HCT116 (cell line): ENCODE data around the gene TMEM115. TPM values are rescaled to one million over a fixed set of nuclear protein-coding genes. Genes with fewer than 3 reads are reported as not detected.

ENCODE experiments used
- ATAC-seq: fragments of 200-7000 bp; cut with Tn5 transposase; 2 replicates; pipeline ENCODE4 v1.9.1; 2020; ENCODE audit warnings: mild to moderate bottlenecking, moderate library complexity
- Bru-seq: library from RNA; stranded (reverse); fragments of 400-500 nt; gene quantifications from one replicate; lab custom pipeline; 2021; lab: Mats Ljungman, UMichigan
- BruChase-seq, 2 experiments: library from RNA; stranded (reverse); fragments of 400-500 nt; gene quantifications; one replicate each; lab custom pipeline; 2021; lab: Mats Ljungman, UMichigan
- BruUV-seq: library from RNA; stranded (reverse); fragments of 400-500 nt; replicated peaks from 2 replicates; lab custom pipeline; 2021; lab: Mats Ljungman, UMichigan
- CTCF ChIA-PET: fragments of 300-600 bp; sonication (Branson Sonifier 250); formaldehyde crosslinking; loops from one replicate; lab custom pipeline; 2021; ENCODE audit warnings: antibody characterized with exemption; lab: Charles Lee
- POLR2A ChIA-PET: fragments of 300-600, 350-600 bp; sonication (Branson Sonifier 250); formaldehyde crosslinking; loops from one replicate; lab custom pipeline; 2021; ENCODE audit warnings: antibody characterized with exemption; lab: Charles Lee
- RAD21 ChIA-PET, 2 experiments: fragments of 300-600 bp; sonication (Branson Sonifier 250); formaldehyde crosslinking; loops; one replicate each; lab custom pipeline; 2023; ENCODE audit warnings: low total read pairs in 2 of 2; ENCODE audit not compliant: uncharacterized antibody in 2 of 2, unreplicated experiment in 2 of 2, low non-redundant PET in 1 of 2; lab: Charles Lee
- DNase-seq: peaks from one replicate; pipeline ENCODE4 v3.0.0-alpha.2; 2010; ENCODE audit warnings: low read depth, low spot score
- H2AFZ ChIP-seq: fragments of 200-600 bp; shearing (Covaris generic), sonication (generic); 2 replicates; pipeline ENCODE4 v1.6.1; 2017; ENCODE audit warnings: low read depth, mixed run types, mixed read lengths, antibody characterized with exemption, low read length; ENCODE audit not compliant: poor library complexity, severe bottlenecking
- H3K27ac ChIP-seq: 2 replicates; pipeline ENCODE4 v1.5.1; 2012; ENCODE audit warnings: low read depth, low read length
- H3K27me3 ChIP-seq: fragments of 200-600 bp; sonication (generic); 2 replicates; pipeline ENCODE4 v1.6.1; 2016; ENCODE audit warnings: mixed run types, low read length, mixed read lengths; ENCODE audit not compliant: insufficient read depth
- H3K36me3 ChIP-seq, 2 experiments: fragments of 200-500 bp in 1 of 2; fragments of 200-600 bp in 1 of 2; sonication (Bioruptor generic) in 1 of 2; sonication (generic) in 1 of 2; 2 replicates each; pipeline versions ENCODE4 v1.5.1 to v1.6.1; 2014 to 2016; ENCODE audit warnings: low read length in 2 of 2, inconsistent platforms in 1 of 2, mixed read lengths in 1 of 2, mixed run types in 1 of 2; ENCODE audit not compliant: insufficient read depth in 2 of 2, control insufficient read depth in 1 of 2
- H3K4me1 ChIP-seq, 2 experiments: fragments of 200-600 bp in 1 of 2; sonication (generic) in 1 of 2; 2 replicates each; pipeline versions ENCODE4 v1.5.1 to v1.6.1; 2012 to 2017; ENCODE audit warnings: low read length in 2 of 2, inconsistent platforms in 1 of 2, mild to moderate bottlenecking in 1 of 2, mixed read lengths in 1 of 2, mixed run types in 1 of 2, moderate library complexity in 1 of 2; ENCODE audit not compliant: insufficient read depth in 2 of 2, control insufficient read depth in 1 of 2
- H3K4me2 ChIP-seq: fragments of 200-600 bp; sonication (generic); 2 replicates; pipeline ENCODE4 v1.6.1; 2017; ENCODE audit warnings: mixed run types, low read length, mixed read lengths
- H3K4me3 ChIP-seq, 2 experiments: fragments of 200-600 bp in 1 of 2; sonication (generic) in 1 of 2; replicated peaks in 1 of 2; 2 replicates each; pipeline ENCODE4 v1.5.1; 2011 to 2016; ENCODE audit warnings: low read length in 2 of 2, control low read depth in 1 of 2, low read depth in 1 of 2, mild to moderate bottlenecking in 1 of 2, mixed read lengths in 1 of 2, mixed run types in 1 of 2
- H3K79me2 ChIP-seq: fragments of 200-600 bp; sonication (generic); 2 replicates; pipeline ENCODE4 v1.6.1; 2017; ENCODE audit warnings: mild to moderate bottlenecking, mixed run types, low read length, moderate library complexity, mixed read lengths; ENCODE audit not compliant: insufficient read depth
- H3K9ac ChIP-seq: fragments of 200-600 bp; sonication (generic); 2 replicates; pipeline ENCODE4 v1.6.1; 2016; ENCODE audit warnings: low read length, mixed read lengths
- H3K9me2 ChIP-seq: fragments of 200-600 bp; sonication (generic), shearing (Covaris generic); 2 replicates; pipeline ENCODE4 v1.6.1; 2017; ENCODE audit warnings: mixed run types, mild to moderate bottlenecking, moderate library complexity; ENCODE audit not compliant: insufficient read depth
- H3K9me3 ChIP-seq, 2 experiments: fragments of 200-500 bp in 1 of 2; fragments of 200-600 bp in 1 of 2; sonication (Bioruptor generic) in 1 of 2; sonication (generic) in 1 of 2; 2 replicates each; pipeline ENCODE4 v1.6.1; 2014 to 2017; ENCODE audit warnings: low read length in 2 of 2, mixed read lengths in 2 of 2, inconsistent platforms in 1 of 2, low read depth in 1 of 2, mild to moderate bottlenecking in 1 of 2, mixed run types in 1 of 2, moderate library complexity in 1 of 2; ENCODE audit not compliant: control insufficient read depth in 1 of 2, insufficient read depth in 1 of 2
- H4K20me1 ChIP-seq: fragments of 200-600 bp; sonication (generic), shearing (Covaris generic); 2 replicates; pipeline ENCODE4 v1.6.1; 2017; ENCODE audit warnings: mixed run types, mild to moderate bottlenecking, moderate library complexity; ENCODE audit not compliant: insufficient read depth
- CBX3 ChIP-seq: IDR thresholded peaks from 2 replicates; pipeline ENCODE4 v1.6.1; 2012; ENCODE audit warnings: low read depth
- CEBPB ChIP-seq: IDR thresholded peaks from 2 replicates; pipeline ENCODE4 v1.6.1; 2012; ENCODE audit warnings: low read depth
- EGR1 ChIP-seq: IDR thresholded peaks from 2 replicates; pipeline ENCODE4 v1.6.1; 2012; ENCODE audit warnings: low read depth
- EZH2phosphoT487 ChIP-seq: fragments of 200-600 bp; IDR thresholded peaks from 2 replicates; pipeline ENCODE4 v1.6.1; 2018; ENCODE audit warnings: antibody characterized with exemption, borderline replicate concordance
- JUND ChIP-seq: IDR thresholded peaks from 2 replicates; pipeline ENCODE4 v1.6.1; 2012
- POLR2A ChIP-seq: IDR thresholded peaks from 2 replicates; pipeline ENCODE4 v1.7.0; 2011; ENCODE audit warnings: borderline replicate concordance; ENCODE audit not compliant: insufficient read depth, insufficient read length; ENCODE audit errors: extremely low read depth
- POLR2AphosphoS5 ChIP-seq: IDR thresholded peaks from 2 replicates; pipeline ENCODE4 v1.6.1; 2011; ENCODE audit warnings: mild to moderate bottlenecking, low read depth, low read length, moderate library complexity
- RAD21 ChIP-seq: IDR thresholded peaks from 2 replicates; pipeline ENCODE4 v1.6.1; 2012; ENCODE audit warnings: low read depth, mild to moderate bottlenecking
- SIN3A ChIP-seq: IDR thresholded peaks from 2 replicates; pipeline ENCODE4 v1.6.1; 2012; ENCODE audit warnings: low read depth
- SRF ChIP-seq: IDR thresholded peaks from 2 replicates; pipeline ENCODE4 v1.6.1; 2012; ENCODE audit warnings: low read depth
- TCF7L2 ChIP-seq: IDR thresholded peaks from 2 replicates; pipeline ENCODE4 v1.7.0; 2011; ENCODE audit warnings: borderline replicate concordance, inconsistent platforms; ENCODE audit not compliant: insufficient read depth, insufficient read length; ENCODE audit errors: extremely low read depth
- ZFX ChIP-seq: fragments of 450-650 bp; IDR thresholded peaks from 2 replicates; pipeline ENCODE4 v1.6.1; 2017
- ZNF274 ChIP-seq: fragments of 200-500 bp; sonication (Bioruptor generic); IDR thresholded peaks from 2 replicates; pipeline ENCODE4 v1.6.1; 2014; ENCODE audit warnings: mild to moderate bottlenecking, low read depth, low read length, inconsistent platforms
- intact Hi-C: fragments of 100-400 bp; cut with micrococcal nuclease; formaldehyde crosslinking; loops from 2 replicates; pipeline ENCODE4 v1.10.0; 2022
- long read RNA-seq: library from polyadenylated mRNA; unstranded; transcript quantifications from one replicate; pipeline ENCODE4 v2.0.0, GENCODE V29; 2021; ENCODE audit not compliant: unreplicated experiment
- polyA plus RNA-seq: library from polyadenylated mRNA; unstranded; fragments of >200 nt; gene quantifications from 2 replicates; pipeline ENCODE4 v1.2.1, GENCODE V29; 2012; ENCODE audit warnings: missing spikeins
- total RNA-seq: library from RNA; stranded (reverse); gene quantifications from one replicate; pipeline ENCODE4 v1.2.1, GENCODE V29; 2021; ENCODE audit not compliant: unreplicated experiment
- TF ChIP-seq, protein P1 (sequence below): IDR thresholded peaks from 2 replicates; pipeline ENCODE4 v1.6.1; 2012
- TF ChIP-seq, protein P2 (sequence below): IDR thresholded peaks from 2 replicates; pipeline ENCODE4 v1.6.1; 2012
- TF ChIP-seq, protein P3 (sequence below): IDR thresholded peaks from 2 replicates; pipeline ENCODE4 v1.6.1; 2012; ENCODE audit warnings: low read depth
- TF ChIP-seq, protein P4 (sequence below): IDR thresholded peaks from 2 replicates; pipeline ENCODE4 v1.6.1; 2011; ENCODE audit warnings: mild to moderate bottlenecking, low read length, moderate library complexity; ENCODE audit not compliant: insufficient replicate concordance; ENCODE audit errors: extremely low read depth

Gene TMEM115, protein sequence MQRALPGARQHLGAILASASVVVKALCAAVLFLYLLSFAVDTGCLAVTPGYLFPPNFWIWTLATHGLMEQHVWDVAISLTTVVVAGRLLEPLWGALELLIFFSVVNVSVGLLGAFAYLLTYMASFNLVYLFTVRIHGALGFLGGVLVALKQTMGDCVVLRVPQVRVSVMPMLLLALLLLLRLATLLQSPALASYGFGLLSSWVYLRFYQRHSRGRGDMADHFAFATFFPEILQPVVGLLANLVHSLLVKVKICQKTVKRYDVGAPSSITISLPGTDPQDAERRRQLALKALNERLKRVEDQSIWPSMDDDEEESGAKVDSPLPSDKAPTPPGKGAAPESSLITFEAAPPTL
- total RNA-seq = 24.6 TPM
- polyA plus RNA-seq = 22.4 and 22.5 TPM in 2 replicates
- percentile 73 among the genes with signal in this experiment for Bru-seq, nascent RNA
- percentile 65 among the genes with signal in this experiment for BruChase-seq, experiment 1, labeled RNA remaining after a 6-hour chase
- percentile 88 among the genes with signal in this experiment for BruChase-seq, experiment 2, labeled RNA remaining after a 2-hour chase
- long read RNA-seq, transcript TMEM115-201 (2 exons, 2,197 nt) = major isoform, 42 of 44 reads
- long read RNA-seq, partial matches to known transcripts = 2 of 44 reads
- long read RNA-seq, other reads (novel, unspliced or antisense) = 0 of 44 reads

DNA sequence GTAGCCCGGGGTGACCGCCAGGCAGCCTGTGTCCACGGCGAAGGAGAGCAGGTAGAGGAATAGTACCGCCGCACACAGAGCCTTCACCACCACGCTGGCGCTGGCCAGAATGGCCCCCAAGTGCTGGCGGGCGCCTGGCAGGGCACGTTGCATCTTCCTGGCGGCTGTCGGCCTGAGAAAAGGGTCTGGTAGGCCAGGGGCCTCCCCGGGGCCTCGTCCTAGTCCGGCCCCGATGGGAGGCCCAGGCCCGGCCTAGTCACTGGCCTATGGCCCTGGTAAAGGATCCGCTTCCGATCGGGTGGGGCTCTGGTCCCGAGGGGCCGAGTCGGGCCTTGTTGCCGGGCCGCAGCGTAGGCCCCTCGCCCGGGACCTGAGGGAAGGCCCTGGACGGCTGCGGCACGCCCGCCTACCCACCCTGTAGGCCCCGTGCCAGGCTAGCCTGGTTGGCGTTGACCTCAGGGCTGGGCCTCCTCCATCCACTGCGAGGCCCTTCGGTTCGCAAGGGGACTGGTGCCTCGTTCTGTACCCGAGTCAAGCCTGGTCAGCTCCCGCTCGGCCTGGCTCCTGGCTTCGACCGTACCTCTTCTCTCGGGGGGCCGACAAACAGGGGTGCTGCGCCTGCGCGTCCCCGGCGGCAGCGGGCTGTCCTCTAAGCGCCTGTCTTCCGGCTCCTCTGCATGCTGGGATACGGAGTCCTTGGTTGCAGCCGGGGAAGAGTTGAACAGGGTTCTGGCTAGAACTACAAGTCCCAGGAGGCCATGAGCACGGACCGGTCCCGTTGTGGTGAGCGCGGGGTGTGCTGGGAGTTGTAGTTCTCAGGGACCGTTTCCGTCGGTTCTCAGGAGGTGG, at the start of gene TMEM115:
TSS of gene TMEM115 (minus strand) at position 611 of the 849 bp plus-strand sequence. CDS start at position 153, 458 bp downstream.
- peaks cover 41% of the 10 kb centered on the region for H3K79me2 ChIP-seq
- TF ChIP-seq, protein P1, sequence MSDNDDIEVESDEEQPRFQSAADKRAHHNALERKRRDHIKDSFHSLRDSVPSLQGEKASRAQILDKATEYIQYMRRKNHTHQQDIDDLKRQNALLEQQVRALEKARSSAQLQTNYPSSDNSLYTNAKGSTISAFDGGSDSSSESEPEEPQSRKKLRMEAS = no peak
- TF ChIP-seq TCF7L2 (peak; percentile 34), SIN3A (no peak), CEBPB (no peak), EGR1 (no peak), ZNF274 (no peak), POLR2A (no peak), ZFX (peak; percentile 100), EZH2phosphoT487 (no peak), POLR2AphosphoS5 (peak; percentile 77), RAD21 (no peak), CBX3 (no peak), JUND (no peak), SRF (no peak)
- TF ChIP-seq, protein P2, sequence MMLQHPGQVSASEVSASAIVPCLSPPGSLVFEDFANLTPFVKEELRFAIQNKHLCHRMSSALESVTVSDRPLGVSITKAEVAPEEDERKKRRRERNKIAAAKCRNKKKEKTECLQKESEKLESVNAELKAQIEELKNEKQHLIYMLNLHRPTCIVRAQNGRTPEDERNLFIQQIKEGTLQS = no peak
- TF ChIP-seq, protein P3, sequence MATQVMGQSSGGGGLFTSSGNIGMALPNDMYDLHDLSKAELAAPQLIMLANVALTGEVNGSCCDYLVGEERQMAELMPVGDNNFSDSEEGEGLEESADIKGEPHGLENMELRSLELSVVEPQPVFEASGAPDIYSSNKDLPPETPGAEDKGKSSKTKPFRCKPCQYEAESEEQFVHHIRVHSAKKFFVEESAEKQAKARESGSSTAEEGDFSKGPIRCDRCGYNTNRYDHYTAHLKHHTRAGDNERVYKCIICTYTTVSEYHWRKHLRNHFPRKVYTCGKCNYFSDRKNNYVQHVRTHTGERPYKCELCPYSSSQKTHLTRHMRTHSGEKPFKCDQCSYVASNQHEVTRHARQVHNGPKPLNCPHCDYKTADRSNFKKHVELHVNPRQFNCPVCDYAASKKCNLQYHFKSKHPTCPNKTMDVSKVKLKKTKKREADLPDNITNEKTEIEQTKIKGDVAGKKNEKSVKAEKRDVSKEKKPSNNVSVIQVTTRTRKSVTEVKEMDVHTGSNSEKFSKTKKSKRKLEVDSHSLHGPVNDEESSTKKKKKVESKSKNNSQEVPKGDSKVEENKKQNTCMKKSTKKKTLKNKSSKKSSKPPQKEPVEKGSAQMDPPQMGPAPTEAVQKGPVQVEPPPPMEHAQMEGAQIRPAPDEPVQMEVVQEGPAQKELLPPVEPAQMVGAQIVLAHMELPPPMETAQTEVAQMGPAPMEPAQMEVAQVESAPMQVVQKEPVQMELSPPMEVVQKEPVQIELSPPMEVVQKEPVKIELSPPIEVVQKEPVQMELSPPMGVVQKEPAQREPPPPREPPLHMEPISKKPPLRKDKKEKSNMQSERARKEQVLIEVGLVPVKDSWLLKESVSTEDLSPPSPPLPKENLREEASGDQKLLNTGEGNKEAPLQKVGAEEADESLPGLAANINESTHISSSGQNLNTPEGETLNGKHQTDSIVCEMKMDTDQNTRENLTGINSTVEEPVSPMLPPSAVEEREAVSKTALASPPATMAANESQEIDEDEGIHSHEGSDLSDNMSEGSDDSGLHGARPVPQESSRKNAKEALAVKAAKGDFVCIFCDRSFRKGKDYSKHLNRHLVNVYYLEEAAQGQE = no peak
- TF ChIP-seq, protein P4, sequence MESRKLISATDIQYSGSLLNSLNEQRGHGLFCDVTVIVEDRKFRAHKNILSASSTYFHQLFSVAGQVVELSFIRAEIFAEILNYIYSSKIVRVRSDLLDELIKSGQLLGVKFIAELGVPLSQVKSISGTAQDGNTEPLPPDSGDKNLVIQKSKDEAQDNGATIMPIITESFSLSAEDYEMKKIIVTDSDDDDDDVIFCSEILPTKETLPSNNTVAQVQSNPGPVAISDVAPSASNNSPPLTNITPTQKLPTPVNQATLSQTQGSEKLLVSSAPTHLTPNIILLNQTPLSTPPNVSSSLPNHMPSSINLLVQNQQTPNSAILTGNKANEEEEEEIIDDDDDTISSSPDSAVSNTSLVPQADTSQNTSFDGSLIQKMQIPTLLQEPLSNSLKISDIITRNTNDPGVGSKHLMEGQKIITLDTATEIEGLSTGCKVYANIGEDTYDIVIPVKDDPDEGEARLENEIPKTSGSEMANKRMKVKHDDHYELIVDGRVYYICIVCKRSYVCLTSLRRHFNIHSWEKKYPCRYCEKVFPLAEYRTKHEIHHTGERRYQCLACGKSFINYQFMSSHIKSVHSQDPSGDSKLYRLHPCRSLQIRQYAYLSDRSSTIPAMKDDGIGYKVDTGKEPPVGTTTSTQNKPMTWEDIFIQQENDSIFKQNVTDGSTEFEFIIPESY = peak; percentile 42

More for the DNA sequence above, at the start of gene TMEM115:
- ChIA-PET POLR2A (interaction anchor here (0.5 to 0.6 kb wide), 2 partner anchors 9 kb away, joined by 3 read pairs; partner anchors contain the start of genes CYB561D2 and NPRL2), RAD21 (no interaction called here), CTCF (no interaction called here)
- no peaks in the 10 kb centered on the region for H3K27me3 ChIP-seq
- peak within 1 kb of the TSS; percentile 91 for H3K9ac ChIP-seq
- peak within 1 kb of the TSS; percentile 89 for H3K4me2 ChIP-seq
- H3K9me3 ChIP-seq = no peaks in the 10 kb centered on the region
- peaks cover 9 to 17% of the 10 kb centered on the region in 2 experiments; a peak in 3 of 4 replicates for H3K36me3 ChIP-seq
- H3K9me2 ChIP-seq = no peaks in the 10 kb centered on the region
- TSS peak; percentile 60 for BruUV-seq
- H2AFZ ChIP-seq = peak within 1 kb of the TSS; percentile 57
- intact Hi-C loops = loop anchor here (1.0 to 10.0 kb wide), 2 partner anchors 8 to 1026 kb away; partner anchors contain the start of gene MANF
- H4K20me1 ChIP-seq = no peaks in the 10 kb centered on the region
- H3K27ac ChIP-seq = peak within 1 kb of the TSS; percentile 82
- ATAC-seq (peak; percentile 99), DNase-seq (peak; percentile 96)
- peak within 1 kb of the TSS; percentile 83 to 87 for H3K4me3 ChIP-seq
- peaks cover 9 to 36% of the 10 kb centered on the region in 2 experiments; a peak in 3 of 4 replicates for H3K4me1 ChIP-seq
